ENCODE data around the gene ZNF597.

DNA sequence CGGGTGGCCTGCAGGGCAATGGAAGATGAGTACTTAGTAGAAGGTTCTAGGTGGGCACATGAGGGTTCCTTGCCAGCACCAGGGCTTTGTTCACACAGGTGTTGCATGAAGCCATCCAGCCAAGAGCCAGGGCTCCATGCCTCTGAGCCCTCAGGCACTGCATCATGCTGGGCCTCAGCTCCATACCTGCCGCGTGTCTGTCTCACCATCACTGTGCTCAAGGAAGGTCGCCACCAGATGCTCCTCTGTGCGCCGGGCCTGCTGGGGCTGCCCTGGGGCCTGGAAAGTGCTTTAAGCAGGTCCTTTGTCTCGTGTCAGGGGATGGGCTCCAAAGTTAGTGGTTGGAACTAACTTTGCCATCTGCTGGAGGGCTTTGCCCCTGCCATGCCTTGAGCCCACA lies 26.4 kb upstream of the ZNF597 start:
- TF ChIP-seq, protein P1, sequence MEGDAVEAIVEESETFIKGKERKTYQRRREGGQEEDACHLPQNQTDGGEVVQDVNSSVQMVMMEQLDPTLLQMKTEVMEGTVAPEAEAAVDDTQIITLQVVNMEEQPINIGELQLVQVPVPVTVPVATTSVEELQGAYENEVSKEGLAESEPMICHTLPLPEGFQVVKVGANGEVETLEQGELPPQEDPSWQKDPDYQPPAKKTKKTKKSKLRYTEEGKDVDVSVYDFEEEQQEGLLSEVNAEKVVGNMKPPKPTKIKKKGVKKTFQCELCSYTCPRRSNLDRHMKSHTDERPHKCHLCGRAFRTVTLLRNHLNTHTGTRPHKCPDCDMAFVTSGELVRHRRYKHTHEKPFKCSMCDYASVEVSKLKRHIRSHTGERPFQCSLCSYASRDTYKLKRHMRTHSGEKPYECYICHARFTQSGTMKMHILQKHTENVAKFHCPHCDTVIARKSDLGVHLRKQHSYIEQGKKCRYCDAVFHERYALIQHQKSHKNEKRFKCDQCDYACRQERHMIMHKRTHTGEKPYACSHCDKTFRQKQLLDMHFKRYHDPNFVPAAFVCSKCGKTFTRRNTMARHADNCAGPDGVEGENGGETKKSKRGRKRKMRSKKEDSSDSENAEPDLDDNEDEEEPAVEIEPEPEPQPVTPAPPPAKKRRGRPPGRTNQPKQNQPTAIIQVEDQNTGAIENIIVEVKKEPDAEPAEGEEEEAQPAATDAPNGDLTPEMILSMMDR (conservative IDR thresholded peaks at IDR 0.05), result no peak
- no peak for TF ChIP-seq ZFX (IDR thresholded peaks at IDR 0.05)
